Midbrain (tissue), 1 donor: Measurements from ENCODE around the gene UNC45B.
"Not testable (repeated sequence)": the region's sequence is repeated elsewhere in the genome, so short reads cannot be mapped to it uniquely, and the experiment has no call there.

Experiments
- DNase-seq: peaks from one replicate; lab custom pipeline; 2025; lab: John Stamatoyannopoulos, UW

UNC45B gene

DNA sequence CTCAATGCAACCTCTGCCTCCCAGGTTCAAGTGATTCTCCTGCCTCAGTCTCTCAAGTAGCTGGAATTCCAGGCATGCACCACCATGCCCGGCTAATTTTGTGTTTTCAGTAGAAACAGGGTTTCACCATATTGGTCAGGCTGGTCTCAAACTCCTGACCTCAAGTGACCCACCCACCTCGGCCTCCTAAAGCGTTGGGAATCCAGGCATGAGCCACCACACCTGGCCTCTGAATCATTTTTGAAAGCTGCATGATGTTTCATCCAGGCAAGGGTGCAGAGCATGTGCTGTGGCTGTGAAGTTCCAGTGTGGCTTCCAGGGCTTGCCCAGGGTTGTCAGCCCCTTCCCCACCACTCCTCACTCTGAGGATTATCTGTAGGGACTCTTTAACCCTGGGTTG, 24.7 kb downstream of the UNC45B start:
- DNase-seq = not testable (repeated sequence)

DNA sequence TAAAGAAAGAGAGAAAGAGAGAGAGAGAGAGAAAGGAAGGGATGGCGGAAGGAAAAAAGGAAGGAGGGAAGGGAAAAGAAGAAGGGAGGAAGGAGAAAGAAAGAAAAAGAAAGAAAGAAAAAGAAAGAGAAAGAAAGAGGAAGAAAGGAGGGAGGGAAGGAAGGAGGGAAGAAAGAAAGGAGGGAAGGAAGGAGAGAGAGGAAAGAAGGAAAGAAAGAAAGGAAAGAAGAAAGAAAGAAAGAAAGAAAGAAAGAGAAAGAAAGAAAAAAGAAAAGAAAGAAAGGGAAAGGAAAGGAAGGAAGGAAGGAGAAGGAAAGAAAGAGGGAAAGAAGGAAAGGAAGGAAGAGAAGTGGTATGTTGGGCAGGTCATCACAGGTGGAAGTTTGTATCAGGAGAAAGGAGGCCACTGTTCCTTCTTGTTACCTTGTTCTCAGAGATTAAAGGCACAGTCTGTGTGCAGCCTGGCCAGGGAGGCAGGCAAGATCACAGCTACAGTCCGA, 27.3 kb downstream of the UNC45B start:
- DNase-seq = no peak

DNA sequence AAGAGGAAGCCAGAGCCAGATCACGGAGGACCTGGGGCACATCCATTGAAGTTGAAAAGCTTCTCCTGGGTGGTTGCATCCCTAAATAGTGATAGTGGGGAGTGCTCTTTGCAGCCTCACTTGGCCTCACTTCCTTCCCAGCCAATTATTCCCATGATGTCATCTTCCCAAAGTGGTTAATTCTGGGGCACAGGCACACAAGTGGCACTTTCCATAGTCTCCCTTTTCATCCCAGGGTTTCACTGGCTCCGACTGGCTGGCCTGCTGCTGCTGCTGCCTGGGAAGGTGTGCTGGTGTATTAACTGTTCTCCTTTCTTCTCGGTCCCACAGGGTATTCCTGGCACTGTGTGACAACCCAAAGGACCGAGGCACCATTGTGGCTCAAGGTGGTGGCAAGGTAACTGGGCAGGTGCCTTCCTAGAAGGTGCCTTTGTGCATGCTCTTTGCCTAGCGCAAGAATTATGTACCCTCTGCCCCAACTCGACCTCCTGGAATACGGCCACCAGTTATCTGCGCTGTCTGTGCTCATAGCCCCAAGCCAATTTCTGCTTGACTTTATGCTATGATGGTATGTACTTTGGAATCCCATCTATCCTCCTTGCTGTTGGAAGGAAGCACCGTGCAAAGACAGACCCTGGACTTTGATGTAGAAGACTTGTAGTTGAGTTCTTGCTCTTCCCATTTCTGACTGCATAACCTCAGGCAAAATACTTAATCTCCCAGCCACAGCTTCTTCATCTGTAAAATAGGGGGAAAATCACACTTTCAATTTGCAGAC, 28.2 kb downstream of the UNC45B start:
- DNase-seq = no peak

DNA sequence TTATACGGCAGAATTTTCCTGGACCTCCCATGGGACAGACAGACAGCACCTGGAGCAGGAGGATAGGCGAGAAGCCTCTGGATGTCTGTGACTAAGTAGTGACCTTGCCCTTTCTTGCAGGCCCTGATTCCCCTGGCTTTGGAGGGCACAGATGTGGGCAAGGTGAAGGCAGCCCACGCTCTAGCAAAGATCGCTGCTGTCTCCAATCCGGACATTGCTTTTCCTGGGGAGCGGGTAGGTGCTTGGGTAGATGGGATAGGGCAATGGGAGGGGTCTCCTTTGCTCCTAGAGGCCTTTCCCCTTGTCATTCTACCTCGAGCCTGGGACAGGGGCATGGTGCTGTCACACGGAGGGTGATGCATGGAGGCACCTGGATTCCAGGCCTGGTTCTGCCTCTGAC, 29.3 kb downstream of the UNC45B start:
- no peak for DNase-seq

DNA sequence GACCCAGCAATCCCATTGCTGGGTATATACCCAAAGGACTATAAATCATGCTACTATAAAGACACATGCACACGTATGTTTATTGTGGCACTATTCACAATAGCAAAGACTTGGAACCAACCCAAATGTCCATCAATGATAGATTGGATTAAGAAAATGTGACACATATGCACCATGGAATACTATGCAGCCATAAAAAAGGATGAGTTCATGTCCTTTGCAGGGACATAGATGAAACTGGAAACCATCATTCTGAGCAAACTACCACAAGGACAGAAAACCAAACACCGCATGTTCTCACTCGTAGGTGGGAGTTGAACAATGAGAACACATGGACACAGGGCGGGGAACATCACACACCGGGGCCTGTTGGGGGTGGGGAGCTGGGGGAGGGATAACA, 31.8 kb downstream of the UNC45B start:
- not testable (repeated sequence) for DNase-seq

DNA sequence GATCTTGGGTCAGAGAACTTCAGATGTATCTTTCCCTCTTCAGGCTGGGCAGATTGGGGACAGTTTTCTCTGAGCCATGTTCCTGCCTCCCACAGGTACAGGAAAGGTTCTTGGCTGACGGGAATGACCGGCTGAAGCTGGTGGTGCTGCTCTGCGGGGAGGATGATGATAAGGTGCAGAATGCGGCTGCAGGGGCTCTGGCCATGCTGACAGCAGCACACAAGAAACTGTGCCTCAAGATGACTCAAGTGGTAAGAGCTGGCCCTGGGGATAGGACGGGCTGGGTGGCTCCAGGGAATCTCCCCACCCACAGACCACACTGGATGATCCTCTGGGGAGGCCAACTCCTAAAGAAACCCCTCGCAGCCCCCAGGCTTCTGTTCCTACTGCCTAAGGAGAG, 35.7 kb downstream of the UNC45B start:
- DNase-seq = no peak

DNA sequence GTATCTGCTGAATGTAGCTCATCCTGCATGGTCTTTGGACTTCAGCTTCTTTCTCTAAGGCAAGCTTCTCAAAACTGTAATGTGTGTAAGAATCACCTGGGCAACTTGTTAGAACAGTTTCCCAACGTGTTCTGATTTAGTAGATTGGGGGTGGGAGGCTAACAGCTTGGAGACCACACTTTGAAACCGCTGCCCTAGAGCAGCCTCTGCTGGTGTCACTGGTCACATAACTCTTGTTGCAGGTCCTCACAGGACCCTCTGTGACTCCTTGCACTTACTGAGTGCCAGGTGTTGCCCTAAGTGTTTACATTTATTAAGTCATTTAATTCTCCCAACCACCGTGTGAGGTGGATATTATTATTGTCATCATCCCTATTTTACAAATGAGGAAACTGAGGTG, 36.7 kb downstream of the UNC45B start:
- no peak for DNase-seq

DNA sequence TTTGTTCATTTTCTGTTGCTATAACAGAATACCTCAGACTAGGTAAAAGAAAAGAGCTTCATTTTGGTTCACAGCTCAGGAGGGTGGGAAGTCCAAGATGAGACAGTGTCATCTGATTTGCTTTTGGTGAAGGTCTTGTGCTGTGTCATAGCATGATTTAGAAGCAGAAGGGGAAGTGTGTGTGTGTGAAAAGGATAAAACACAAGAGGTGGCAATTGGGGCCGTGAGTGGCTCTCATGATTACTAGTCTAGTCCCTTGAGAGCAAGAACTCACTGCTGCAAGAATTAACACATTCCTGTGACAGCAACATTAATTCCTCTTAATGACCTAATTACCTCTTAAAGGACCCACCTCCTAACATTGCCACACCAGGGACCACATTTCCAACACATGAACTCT, 38.2 kb downstream of the UNC45B start:
- DNase-seq = no peak

DNA sequence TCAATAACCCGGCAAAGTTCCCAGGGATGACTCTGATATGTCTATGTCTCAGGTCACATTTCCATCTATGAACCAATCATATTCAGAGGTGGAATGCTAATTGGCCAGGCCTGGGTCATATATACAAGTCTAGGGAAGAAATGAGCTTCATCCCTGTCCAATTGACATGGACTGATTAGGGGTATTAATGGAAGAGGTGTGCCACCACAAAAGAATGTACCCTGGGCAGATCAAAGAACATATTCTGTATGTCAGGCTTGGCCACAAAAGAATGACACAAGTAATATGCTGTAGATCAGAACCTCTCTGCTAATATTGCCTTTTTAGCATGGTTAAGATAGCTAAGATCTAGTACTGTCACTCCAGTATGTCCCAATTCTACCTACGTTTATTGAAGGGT, 39.9 kb downstream of the UNC45B start:
- no peak for DNase-seq

DNA sequence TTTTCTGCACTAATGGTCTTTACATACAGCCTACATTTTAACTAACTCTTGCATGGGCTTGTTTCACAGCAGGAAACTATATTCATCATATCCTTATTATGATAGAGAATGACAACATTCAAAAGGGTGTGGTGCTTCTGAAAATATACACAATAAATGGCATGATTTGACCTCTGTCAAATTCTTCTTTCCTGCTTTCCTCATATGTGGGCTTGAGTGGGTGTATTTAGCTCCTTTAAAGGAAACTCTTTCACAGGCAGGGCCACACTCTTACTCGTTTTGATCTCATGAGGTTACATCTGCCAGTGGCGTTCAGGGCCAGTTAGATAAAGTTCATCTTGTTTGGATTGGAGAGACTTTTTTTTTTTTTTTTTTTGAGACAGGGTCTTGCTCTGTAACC, 40.5 kb downstream of the UNC45B start:
- DNase-seq = no peak

DNA sequence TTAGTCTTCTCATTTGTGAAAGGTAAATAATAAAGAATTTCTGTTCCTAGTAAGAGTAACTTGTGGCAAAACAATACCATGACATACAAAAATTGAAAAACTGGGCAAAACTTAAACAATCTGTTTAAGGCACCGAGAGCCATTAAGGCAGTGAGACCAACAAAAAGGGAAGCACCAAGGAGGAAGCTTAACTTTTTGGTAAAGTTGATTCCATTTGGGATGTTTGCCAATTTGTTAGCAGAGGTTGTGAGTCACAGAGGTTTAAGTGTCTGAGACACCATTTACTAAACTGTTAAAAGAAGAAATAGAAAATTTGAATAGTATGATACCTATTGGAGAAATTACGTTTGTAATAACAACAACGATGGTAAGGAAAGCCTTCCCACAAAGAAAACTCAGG, 41.7 kb downstream of the UNC45B start:
- no peak for DNase-seq

DNA sequence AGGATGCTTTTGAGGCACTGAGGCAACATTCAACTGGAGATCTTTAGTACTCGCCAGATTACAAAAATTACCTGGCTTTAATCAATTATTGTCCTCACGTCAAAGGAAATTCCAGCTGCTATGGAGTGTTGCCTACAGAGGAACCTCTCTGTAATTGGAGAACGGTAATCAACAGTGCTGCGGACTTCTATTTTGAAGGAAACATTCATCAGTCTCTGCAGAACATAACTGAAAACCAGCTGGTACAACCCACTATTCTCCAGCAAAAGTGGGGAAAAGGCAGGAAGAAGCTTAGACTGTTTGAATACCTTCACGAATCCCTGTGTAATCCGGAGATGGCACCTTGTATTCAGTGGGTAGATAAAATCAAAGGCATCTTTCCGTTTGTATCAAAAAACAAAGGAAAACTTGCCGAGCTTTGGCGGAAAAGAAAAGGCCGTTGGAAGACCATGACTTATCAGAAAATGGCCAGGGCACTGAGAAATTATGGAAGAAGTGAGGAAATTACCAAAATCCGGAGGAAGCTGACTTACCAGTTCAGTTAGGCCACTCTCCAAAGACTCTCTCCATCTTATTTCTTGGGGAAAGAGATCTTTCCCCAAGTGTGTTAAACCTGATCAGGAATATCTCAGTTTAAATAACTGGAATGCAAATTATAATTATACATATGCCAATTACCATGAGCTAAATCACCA, 43.5 kb downstream of the UNC45B start:
- no peak for DNase-seq

DNA sequence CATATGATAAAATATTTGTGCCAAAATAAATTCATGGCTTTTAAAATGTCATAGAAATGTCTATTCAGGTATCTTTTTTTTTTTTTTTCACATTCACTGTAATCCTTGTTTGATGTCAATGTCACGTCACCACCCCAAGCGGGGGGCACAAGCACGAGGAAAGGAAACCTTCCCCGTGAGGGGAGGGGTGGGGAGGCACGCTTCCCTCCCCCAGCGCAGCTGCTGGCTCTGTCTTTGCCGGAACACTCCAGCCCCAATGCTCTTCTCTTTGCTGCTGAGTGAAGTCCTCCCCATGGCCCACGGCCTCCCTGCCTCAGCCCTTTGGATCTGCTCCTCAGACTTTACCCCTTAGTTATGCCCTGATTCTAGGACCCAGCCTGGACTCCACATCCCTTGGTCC, 45.1 kb downstream of the UNC45B start:
- DNase-seq = no peak

DNA sequence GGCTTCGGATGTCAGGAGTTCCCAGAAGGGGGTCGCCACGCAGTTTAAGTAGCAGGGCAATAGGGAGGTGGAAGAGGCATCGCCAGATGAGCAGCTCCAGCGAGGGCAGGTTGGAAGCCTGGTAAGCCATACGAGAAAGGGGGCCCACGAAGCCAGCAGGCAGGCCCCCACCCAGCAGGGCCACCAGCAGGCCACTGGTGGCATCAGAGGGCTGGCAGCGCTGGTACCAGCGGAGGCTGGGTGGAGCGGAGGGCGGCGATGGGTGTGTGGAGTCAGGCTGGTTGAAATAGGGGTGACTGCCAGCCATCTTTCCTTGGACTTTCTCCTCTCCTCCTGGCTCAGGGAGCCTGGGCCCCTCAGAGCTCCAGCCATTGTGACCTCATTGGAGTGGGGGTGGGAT, 46.4 kb downstream of the UNC45B start, which contains the start of gene SLC35G3:
TSS of gene SLC35G3 (minus strand) at position 393 of the 400 bp plus-strand sequence. CDS start at position 307, 86 bp downstream.
- not testable (repeated sequence) for DNase-seq

DNA sequence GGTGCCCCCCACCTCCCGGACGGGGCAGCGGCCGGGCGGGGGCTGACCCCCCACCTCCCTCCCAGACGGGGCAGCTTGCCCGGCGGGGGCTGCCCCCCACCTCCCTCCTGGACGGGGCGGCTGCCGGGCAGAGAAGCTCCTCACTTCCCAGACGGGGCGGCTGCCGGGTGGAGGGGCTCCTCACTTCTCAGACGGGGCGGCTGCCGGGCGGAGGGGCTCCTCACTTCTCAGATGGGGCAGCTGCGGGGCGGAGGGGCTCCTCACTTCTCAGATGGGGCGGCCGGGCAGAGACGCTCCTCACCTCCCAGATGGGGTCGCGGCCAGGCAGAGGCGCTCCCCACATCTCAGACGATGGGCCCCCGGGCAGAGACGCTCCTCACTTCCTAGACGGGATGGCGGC, 47.4 kb downstream of the UNC45B start:
- DNase-seq = not testable (repeated sequence)

DNA sequence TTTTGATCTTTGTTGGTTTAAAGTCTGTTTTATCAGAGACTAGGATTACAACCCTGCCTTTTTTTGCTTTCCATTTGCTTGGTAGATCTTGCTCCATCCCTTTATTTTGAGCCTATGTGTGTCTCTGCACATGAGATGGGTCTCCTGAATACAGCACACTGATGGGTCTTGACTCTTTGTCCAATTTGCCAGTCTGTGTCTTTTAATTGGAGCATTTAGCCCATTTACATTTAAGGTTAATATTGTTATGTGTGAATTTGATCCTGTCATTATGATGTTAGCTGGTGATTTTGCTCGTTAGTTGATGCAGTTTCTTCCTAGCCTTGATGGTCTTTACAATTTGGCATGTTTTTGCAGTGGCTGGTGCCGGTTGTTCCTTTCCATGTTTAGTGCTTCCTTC, 55.0 kb downstream of the UNC45B start:
- DNase-seq = not testable (repeated sequence)

DNA sequence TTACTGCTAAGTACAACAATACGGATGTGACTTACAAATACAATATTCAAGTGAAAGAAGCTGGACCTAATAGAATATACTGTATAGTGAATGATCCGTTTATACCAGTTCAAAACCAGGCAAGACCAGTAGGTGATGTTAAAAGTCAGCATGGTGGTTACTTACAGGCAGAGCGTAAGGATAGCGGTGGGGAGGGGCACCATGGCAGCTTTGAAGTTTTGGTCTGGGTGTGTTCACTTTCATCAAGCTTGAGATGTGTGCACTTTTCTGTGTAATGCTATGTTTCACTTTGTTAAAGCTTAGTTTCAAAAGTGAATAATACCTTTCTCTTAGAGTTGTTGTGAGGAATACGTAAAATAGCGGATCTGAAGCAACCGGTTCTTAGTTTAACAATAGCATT, 63.1 kb downstream of the UNC45B start:
- no peak for DNase-seq

DNA sequence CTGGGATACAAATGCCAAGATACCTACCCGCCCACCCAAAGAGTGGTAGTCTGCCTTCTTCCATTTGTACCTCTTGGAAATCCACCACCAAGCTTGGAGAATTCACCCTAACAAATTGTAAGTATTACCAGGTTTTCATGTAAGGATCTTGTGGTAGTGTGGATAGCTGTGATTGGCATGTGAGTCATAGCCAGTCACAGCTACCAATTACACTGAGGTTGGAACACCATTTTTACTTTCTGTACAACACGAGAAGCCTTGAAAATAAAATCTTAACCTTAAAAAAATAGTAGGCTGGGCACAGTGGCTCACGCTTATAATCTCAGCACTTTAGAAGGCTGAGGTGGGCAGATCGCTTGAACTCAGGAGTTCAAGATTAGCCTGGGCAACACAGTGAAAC, 65.1 kb downstream of the UNC45B start:
- DNase-seq = no peak

DNA sequence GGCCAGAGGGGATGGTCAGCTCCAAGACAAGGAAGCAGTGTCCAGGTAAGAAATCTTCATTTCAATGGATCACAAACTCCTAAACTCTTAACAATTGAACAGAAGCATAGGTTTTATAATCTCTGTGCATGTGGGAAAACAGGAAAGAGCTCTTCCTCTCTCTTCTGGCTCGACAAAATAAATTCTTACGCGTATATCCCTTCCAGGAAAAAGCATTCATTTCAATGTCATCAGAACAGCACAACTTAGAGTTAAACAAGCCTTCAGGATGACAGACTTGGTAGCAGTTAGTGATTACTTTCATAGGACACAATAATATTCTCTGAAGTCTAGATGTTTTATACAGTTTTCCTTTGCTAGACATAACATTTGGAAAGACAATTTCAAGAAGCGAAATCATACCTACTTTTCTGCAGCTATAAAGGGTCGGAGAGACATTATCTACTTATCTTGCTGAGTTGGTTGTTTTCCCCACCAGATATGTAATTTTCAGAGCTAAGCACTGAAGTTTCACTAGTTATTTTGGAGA, 65.9 kb downstream of the UNC45B start:
- no peak for DNase-seq

DNA sequence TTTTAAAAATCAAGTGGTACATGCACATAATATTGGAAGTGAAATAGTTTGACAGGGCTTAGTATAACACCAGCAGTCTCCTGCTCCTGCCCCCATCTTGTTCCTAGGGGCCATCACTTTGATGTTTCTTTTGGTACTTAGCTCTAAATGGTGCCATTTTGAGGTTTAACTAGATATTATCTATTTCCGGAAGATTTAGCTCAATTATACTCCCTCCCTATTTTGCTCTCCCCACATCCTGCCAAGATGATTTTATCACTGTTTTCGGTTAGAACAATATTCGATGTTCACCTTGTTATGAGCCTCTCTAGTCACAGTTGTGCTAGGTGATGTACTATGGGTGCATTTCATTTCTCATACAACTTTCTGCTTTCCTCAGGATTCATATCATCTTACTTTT, 66.6 kb downstream of the UNC45B start:
- no peak for DNase-seq

DNA sequence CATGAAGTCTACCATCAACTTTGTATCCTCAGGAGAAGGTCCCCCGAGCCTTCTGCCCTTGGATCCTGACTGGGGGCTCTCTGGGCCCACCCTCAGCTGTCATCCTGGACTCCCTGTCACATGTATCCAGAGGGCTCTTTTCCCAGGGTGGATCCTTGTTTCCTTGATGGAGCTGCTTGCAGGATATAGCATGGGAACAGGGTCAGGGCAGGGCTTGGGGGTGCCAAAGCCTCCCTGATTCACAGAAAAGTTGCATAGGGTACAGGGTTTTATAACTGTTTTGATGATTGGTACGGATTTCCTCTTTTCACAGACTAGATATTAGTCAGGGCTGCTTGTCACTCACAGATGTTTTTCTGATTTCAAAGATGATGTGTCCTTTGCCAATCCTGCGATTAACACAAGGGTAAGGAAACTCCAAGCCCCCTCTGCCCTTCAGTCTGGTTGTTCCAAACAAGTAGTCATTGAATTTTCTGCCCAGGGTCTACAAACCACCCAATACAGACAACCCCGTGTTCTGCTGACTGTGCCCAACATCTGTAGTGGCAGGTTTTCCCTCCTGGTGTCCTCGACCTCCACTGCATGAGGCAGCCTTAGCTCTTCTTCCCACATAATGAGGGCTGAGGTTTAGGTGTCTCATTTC, 67.1 kb downstream of the UNC45B start:
- DNase-seq = no peak

DNA sequence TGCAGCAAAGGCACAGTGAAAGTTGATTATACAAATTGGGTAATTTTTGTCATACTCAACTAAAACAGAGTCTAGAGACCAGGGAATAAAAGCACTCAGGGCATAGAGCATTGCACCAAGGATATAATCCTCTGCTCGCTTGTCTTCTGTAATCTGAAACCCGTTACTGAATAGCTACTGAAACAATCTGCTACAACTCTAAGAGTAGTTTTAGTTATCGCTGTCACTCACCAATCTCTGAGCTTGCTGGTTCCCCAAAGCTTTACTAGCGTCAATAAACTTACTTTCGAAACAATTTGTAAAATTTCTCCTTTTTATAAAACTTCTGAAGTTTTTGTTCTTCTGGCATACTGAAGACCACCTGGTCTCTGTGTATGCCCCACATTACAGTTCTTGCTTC, 69.5 kb downstream of the UNC45B start:
- no peak for DNase-seq

DNA sequence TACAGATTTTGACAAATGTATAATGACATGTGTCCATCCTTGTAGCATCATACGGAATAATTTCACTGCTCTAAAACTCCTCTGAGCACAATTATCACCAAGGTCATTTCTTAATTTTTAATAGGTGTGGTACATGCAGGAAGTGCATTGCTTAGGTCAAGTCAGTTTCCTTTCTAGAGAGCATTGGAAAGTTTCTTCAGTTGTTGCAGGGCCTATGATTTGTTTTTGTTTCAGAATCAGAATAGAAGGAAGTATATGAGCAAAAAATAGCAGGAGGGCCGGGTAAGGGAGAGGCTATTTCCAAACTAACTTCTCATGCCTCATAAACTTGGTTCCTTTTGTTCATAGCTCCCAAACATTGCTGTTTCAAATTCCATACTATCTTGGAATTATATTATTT, 71.3 kb downstream of the UNC45B start:
- DNase-seq = no peak
